Panc1 (cell line): ENCODE data around the gene FGD4. TPM values are rescaled to one million over a fixed set of nuclear protein-coding genes. Genes with fewer than 3 reads are reported as not detected.

Source experiments
- ATAC-seq: fragments of 200-7000 bp; cut with Tn5 transposase; 2 replicates; pipeline ENCODE4 v1.9.1; 2020; ENCODE audit warnings: mild to moderate bottlenecking, moderate library complexity
- BruUV-seq: library from RNA; stranded (reverse); fragments of 400-500 nt; replicated peaks from 2 replicates; lab custom pipeline; 2021; lab: Mats Ljungman, UMichigan
- CTCF ChIA-PET: fragments of 300-600 bp; sonication (Branson Sonifier 250); formaldehyde crosslinking; loops from one replicate; lab custom pipeline; 2022; ENCODE audit warnings: antibody characterized with exemption; lab: Charles Lee
- POLR2A ChIA-PET: fragments of 300-600 bp; sonication (Branson Sonifier 250); formaldehyde crosslinking; loops from one replicate; lab custom pipeline; 2022; ENCODE audit warnings: antibody characterized with exemption; lab: Charles Lee
- DNase-seq: peaks from one replicate; pipeline ENCODE4 v3.0.0-alpha.2; 2010; ENCODE audit warnings: low read depth, low spot score
- H3K27ac ChIP-seq: 2 replicates; pipeline ENCODE4 v1.5.1; 2011; ENCODE audit warnings: mild to moderate bottlenecking, low read length, inconsistent platforms
- H3K27me3 ChIP-seq: fragments of 200-500 bp; sonication (Bioruptor generic); 2 replicates; pipeline ENCODE4 v1.6.0; 2014; ENCODE audit warnings: low read length, inconsistent platforms; ENCODE audit not compliant: control insufficient read depth, insufficient read depth
- H3K36me3 ChIP-seq: fragments of 200-500 bp; sonication (Bioruptor generic); 2 replicates; pipeline ENCODE4 v1.5.1; 2014; ENCODE audit warnings: inconsistent platforms, mild to moderate bottlenecking, low read length, moderate library complexity; ENCODE audit not compliant: control insufficient read depth, insufficient read depth
- H3K4me1 ChIP-seq: 2 replicates; pipeline ENCODE4 v1.5.1; 2011; ENCODE audit warnings: inconsistent platforms, mild to moderate bottlenecking, low read length, moderate library complexity; ENCODE audit not compliant: control insufficient read depth, insufficient read depth
- H3K4me3 ChIP-seq, 2 experiments: 2 replicates each; pipeline ENCODE4 v1.5.1; 2011 to 2012; ENCODE audit warnings: low read depth in 2 of 2, low read length in 2 of 2, mild to moderate bottlenecking in 2 of 2, inconsistent platforms in 1 of 2, moderate library complexity in 1 of 2
- H3K9me3 ChIP-seq: fragments of 200-500 bp; sonication (Bioruptor generic); 2 replicates; pipeline ENCODE4 v1.5.1; 2014; ENCODE audit warnings: low read depth, mild to moderate bottlenecking, inconsistent platforms, low read length, moderate library complexity; ENCODE audit not compliant: control insufficient read depth, insufficient read depth
- POLR2AphosphoS5 ChIP-seq: IDR thresholded peaks from 2 replicates; pipeline ENCODE4 v1.6.1; 2012; ENCODE audit warnings: mild to moderate bottlenecking, low read depth, low read length, moderate library complexity
- SIN3A ChIP-seq: IDR thresholded peaks from 2 replicates; pipeline ENCODE4 v1.6.1; 2012; ENCODE audit warnings: low read depth, mild to moderate bottlenecking, low read length, moderate library complexity, borderline replicate concordance; ENCODE audit not compliant: insufficient read depth
- TCF7L2 ChIP-seq: IDR thresholded peaks from 2 replicates; pipeline ENCODE4 v1.6.1; 2011; ENCODE audit warnings: mild to moderate bottlenecking, low read depth, low read length, inconsistent platforms
- in situ Hi-C: cut with HindIII; loops from 2 replicates; pipeline ENCODE4 v1.10.0; 2016; ENCODE audit warnings: low sequenced_read_pairs, low pct_unique_long_range_greater_than_20kb
- intact Hi-C: fragments of 100-400 bp; cut with micrococcal nuclease; formaldehyde crosslinking; loops from one replicate; pipeline ENCODE4 v1.10.0; 2022; ENCODE audit not compliant: unreplicated experiment
- total RNA-seq: library from RNA; stranded (reverse); gene quantifications from one replicate; pipeline ENCODE4 v1.2.1, GENCODE V29; 2021; ENCODE audit not compliant: unreplicated experiment
- TF ChIP-seq, protein P1 (sequence below): fragments of 450-650 bp; IDR thresholded peaks from 2 replicates; pipeline ENCODE4 v1.5.1; 2017; ENCODE audit warnings: mild to moderate bottlenecking
- TF ChIP-seq, protein P2 (sequence below), 2 experiments: IDR thresholded peaks; 2 replicates each; pipeline ENCODE4 v1.6.1; 2011 to 2012; ENCODE audit warnings: low read depth in 2 of 2, control low read depth in 1 of 2, low read length in 1 of 2, mild to moderate bottlenecking in 1 of 2, moderate library complexity in 1 of 2; ENCODE audit not compliant: insufficient read depth in 1 of 2

FGD4 gene
- total RNA-seq, 1 experiment from 2014 or later, result 5.0 TPM

DNA sequence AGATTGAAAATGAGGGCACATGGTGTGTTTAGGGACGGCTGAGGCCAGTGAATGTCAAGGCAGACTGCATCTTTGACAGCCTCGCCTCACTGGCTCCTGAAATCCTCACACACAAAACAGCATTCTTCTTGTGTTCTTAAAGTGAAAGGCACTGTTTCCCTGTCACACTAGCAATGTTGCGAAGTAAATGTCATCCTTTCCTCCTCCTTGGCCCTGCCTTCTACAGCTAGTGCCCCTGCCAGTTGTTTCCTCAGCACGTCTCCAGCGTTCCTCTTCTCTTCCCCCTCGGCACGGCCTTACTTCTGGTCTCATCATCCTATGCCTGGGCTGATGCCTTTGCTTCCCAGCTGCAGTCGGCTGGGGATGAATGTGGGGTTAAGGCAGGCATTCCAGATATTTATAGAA lies 150.3 kb downstream of the FGD4 start:
- Histone ChIP-seq H3K4me1 (no peaks in the 10 kb centered on the region), H3K27me3 (no peaks in the 10 kb centered on the region), H3K9me3 (no peaks in the 10 kb centered on the region), H3K36me3 (no peaks in the 10 kb centered on the region), H3K27ac (no peak overlapping the region), H3K4me3 (no peak overlapping the region)
- DNase-seq (no peak), ATAC-seq (no peak)
- TF ChIP-seq, protein P1, sequence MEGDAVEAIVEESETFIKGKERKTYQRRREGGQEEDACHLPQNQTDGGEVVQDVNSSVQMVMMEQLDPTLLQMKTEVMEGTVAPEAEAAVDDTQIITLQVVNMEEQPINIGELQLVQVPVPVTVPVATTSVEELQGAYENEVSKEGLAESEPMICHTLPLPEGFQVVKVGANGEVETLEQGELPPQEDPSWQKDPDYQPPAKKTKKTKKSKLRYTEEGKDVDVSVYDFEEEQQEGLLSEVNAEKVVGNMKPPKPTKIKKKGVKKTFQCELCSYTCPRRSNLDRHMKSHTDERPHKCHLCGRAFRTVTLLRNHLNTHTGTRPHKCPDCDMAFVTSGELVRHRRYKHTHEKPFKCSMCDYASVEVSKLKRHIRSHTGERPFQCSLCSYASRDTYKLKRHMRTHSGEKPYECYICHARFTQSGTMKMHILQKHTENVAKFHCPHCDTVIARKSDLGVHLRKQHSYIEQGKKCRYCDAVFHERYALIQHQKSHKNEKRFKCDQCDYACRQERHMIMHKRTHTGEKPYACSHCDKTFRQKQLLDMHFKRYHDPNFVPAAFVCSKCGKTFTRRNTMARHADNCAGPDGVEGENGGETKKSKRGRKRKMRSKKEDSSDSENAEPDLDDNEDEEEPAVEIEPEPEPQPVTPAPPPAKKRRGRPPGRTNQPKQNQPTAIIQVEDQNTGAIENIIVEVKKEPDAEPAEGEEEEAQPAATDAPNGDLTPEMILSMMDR, result no peak
- TF ChIP-seq, protein P2, sequence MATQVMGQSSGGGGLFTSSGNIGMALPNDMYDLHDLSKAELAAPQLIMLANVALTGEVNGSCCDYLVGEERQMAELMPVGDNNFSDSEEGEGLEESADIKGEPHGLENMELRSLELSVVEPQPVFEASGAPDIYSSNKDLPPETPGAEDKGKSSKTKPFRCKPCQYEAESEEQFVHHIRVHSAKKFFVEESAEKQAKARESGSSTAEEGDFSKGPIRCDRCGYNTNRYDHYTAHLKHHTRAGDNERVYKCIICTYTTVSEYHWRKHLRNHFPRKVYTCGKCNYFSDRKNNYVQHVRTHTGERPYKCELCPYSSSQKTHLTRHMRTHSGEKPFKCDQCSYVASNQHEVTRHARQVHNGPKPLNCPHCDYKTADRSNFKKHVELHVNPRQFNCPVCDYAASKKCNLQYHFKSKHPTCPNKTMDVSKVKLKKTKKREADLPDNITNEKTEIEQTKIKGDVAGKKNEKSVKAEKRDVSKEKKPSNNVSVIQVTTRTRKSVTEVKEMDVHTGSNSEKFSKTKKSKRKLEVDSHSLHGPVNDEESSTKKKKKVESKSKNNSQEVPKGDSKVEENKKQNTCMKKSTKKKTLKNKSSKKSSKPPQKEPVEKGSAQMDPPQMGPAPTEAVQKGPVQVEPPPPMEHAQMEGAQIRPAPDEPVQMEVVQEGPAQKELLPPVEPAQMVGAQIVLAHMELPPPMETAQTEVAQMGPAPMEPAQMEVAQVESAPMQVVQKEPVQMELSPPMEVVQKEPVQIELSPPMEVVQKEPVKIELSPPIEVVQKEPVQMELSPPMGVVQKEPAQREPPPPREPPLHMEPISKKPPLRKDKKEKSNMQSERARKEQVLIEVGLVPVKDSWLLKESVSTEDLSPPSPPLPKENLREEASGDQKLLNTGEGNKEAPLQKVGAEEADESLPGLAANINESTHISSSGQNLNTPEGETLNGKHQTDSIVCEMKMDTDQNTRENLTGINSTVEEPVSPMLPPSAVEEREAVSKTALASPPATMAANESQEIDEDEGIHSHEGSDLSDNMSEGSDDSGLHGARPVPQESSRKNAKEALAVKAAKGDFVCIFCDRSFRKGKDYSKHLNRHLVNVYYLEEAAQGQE (IDR thresholded peaks at IDR 0.05; ENCODE audit: insufficient read depth in 1 of 2, low read depth in 2 of 2, low read length in 1 of 2), result no peak
- TF ChIP-seq SIN3A, result no peak
- no peak for TF ChIP-seq POLR2AphosphoS5
- CTCF ChIA-PET, result no interaction called here
- in situ Hi-C loops (no loop called here), intact Hi-C loops (no loop called here)
- POLR2A ChIA-PET, result no interaction called here
- no TSS peak for BruUV-seq

DNA sequence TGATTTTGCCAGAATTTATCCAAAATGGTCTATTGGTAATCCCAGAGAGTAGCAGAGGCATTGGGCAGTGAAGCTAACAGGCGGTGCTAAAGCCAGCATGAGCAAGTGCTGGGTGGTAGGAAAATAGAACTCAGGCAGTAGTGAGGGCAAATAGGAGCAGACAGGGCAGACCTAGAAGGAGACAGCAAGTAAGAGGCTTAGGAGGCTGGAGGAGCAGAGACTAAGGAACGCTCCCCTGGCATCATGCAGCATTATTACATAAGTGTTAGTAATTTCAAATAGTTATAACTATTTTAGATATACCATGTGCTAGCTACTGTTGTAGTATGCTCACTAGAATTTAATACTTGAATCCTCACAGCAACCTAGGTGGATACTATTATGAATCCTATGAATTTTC lies 151.7 kb downstream of the FGD4 start:
- H3K9me3 ChIP-seq, result no peaks in the 10 kb centered on the region
- no peaks in the 10 kb centered on the region for H3K36me3 ChIP-seq
- CTCF ChIA-PET, result no interaction called here
- H3K27ac ChIP-seq, result no peak overlapping the region
- TF ChIP-seq, protein P1, result no peak
- TF ChIP-seq SIN3A (no peak), POLR2AphosphoS5 (no peak), TCF7L2 (no peak)
- TF ChIP-seq, protein P2 (IDR thresholded peaks at IDR 0.05; ENCODE audit: insufficient read depth in 1 of 2, low read depth in 2 of 2, low read length in 1 of 2), result no peak
- in situ Hi-C loops, result no loop called here
- no peaks in the 10 kb centered on the region for H3K4me1 ChIP-seq
- H3K4me3 ChIP-seq, result no peak overlapping the region
- ATAC-seq, result no peak; the same call in 1 of the 2 replicates
- no TSS peak for BruUV-seq
- POLR2A ChIA-PET, result no interaction called here
- no peaks in the 10 kb centered on the region for H3K27me3 ChIP-seq
- intact Hi-C loops, result no loop called here
- DNase-seq, result no peak
